ENCODE results near the gene ADTRP. TPM values are rescaled to one million over a fixed set of nuclear protein-coding genes. Genes with fewer than 3 reads are reported as not detected.

Gene ADTRP
- total and polyA plus RNA-seq, 10 of the 15 experiments (the other 5 are each of a cell fraction or from before 2014, with no cell fraction given): 0.10 to 2.6 (median 2.1) TPM

DNA sequence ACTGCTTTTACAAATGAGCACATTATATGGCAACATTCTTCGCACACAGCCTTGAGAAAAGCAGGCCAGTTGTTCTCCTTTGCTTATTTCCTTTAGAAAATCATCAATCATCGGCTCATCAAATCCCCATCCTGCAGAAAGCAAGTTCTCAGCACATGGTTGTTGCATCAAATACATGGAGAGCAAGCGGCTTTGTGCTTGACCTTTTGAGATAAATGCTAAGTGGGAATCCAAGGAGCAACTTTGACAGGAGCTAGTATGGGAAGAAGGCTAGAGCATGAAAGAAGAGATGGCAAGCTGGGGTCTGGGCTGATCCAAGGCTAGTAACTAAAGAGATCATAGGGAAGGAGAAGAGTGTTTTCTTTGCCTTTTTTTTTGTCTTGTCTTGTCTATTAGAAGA is 43.2 kb upstream of the ADTRP start:
- DNase-seq (ENCODE audit: low read depth, low spot score) (no peak), ATAC-seq (no peak), FAIRE-seq (no peak)
- Histone ChIP-seq H3K27ac (ENCODE audit: control insufficient read depth, insufficient read depth) (no peak overlapping the region), H3K79me2 (ENCODE audit: control insufficient read depth, insufficient read depth, low read length) (no peaks in the 10 kb centered on the region), H2AFZ (ENCODE audit: control insufficient read depth, low read depth, low read length) (no peak overlapping the region), H3K4me2 (ENCODE audit: control insufficient read depth, insufficient read depth) (no peak overlapping the region), H4K20me1 (ENCODE audit: control insufficient read depth, insufficient read depth) (no peaks in the 10 kb centered on the region), H3K4me3 (no peak overlapping the region), H3K9ac (ENCODE audit: control insufficient read depth, insufficient read depth, low read length) (no peak overlapping the region), H3K36me3 (ENCODE audit: control insufficient read depth in 2 of 2, insufficient read depth in 2 of 2, low read length in 1 of 2) (no peaks in the 10 kb centered on the region), H3K27me3 (replicated peaks in 1 of 2; ENCODE audit: control insufficient read depth in 2 of 2, insufficient read depth in 2 of 2, low read length in 1 of 2) (no peaks in the 10 kb centered on the region), H3K4me1 (ENCODE audit: control insufficient read depth, insufficient read depth, low read length) (peaks cover 20% of the 10 kb centered on the region), H3K9me3 (replicated peaks; ENCODE audit: control insufficient read depth, insufficient read depth, low read length) (peaks cover 3% of the 10 kb centered on the region)
- CTCF ChIA-PET: interaction anchor here (0.6 to 1.8 kb wide), 9 partner anchors 9 to 254 kb away, joined by 3 to 5 read pairs (median 3); no protein-coding TSS in a partner anchor
- WGBS (ENCODE audit: insufficient coverage, insufficient replicate concordance, low lambda C conversion rate, missing lambda C conversion rate): 85% methylated on average over 3 of the region's 3 CpGs
- intact Hi-C loops (cut with micrococcal nuclease; ENCODE audit: unreplicated experiment) (loop anchor here (10.0 kb wide), 1 partner anchor 463 kb away; no protein-coding TSS in a partner anchor), in situ Hi-C loops (cut with MboI) (no loop called here)
- RAD21 ChIA-PET (ENCODE audit: unreplicated experiment): interaction anchor here (0.7 to 8.9 kb wide), 15 partner anchors 13 to 514 kb away, joined by 3 to 93 read pairs (median 3); partner anchors contain the start of gene HIVEP1
- SMC1A ChIA-PET (ENCODE audit: uncharacterized antibody, unreplicated experiment): interaction anchor here (0.6 to 6.9 kb wide), 15 partner anchors 8 to 404 kb away, joined by 3 to 40 read pairs (median 4); no protein-coding TSS in a partner anchor
- BruUV-seq (replicated peaks): no TSS peak
- POLR2A ChIA-PET: interaction anchor here (0.6 to 1.4 kb wide), 3 partner anchors 36 to 288 kb away, joined by 3 read pairs; no protein-coding TSS in a partner anchor
- TF ChIP-seq, protein P1, sequence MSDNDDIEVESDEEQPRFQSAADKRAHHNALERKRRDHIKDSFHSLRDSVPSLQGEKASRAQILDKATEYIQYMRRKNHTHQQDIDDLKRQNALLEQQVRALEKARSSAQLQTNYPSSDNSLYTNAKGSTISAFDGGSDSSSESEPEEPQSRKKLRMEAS (IDR thresholded peaks at IDR 0.05; ENCODE audit: low read depth, low read length): no peak
- TF ChIP-seq NR2C1 (IDR thresholded peaks at IDR 0.05): no peak
- TF ChIP-seq TCF7 (IDR thresholded peaks at IDR 0.05; ENCODE audit: borderline replicate concordance): no peak
- no peak for TF ChIP-seq NR2C2 (IDR thresholded peaks at IDR 0.05; ENCODE audit: borderline replicate concordance, control insufficient read depth, insufficient read length, low read depth)
- TF ChIP-seq WRNIP1 (IDR thresholded peaks at IDR 0.05; ENCODE audit: borderline replicate concordance, low read depth, low read length): no peak
- no peak for TF ChIP-seq ATF3 (IDR thresholded peaks at IDR 0.05; ENCODE audit: borderline replicate concordance, extremely low read depth, low read depth, low read length)
- TF ChIP-seq TCF12 (IDR thresholded peaks at IDR 0.05; ENCODE audit: low read depth, low read length): no peak
- TF ChIP-seq RAD51 (IDR thresholded peaks at IDR 0.05): no peak
- no peak for TF ChIP-seq REST (IDR thresholded peaks at IDR 0.05; ENCODE audit: low read depth, low read length)
- TF ChIP-seq FOXM1 (IDR thresholded peaks at IDR 0.05; ENCODE audit: low read depth, low read length): no peak
- TF ChIP-seq HDAC6 (IDR thresholded peaks at IDR 0.05; ENCODE audit: unreplicated experiment): no peak
- TF ChIP-seq CREB1 (IDR thresholded peaks at IDR 0.05; ENCODE audit: low read depth): no peak
- TF ChIP-seq GABPA (IDR thresholded peaks at IDR 0.05; ENCODE audit: low read depth): no peak
- no peak for TF ChIP-seq KLF5 (IDR thresholded peaks at IDR 0.05; ENCODE audit: partially characterized antibody)
- no peak for TF ChIP-seq RCOR1 (conservative IDR thresholded peaks at IDR 0.05; ENCODE audit: low read depth, low read length)
- TF ChIP-seq FOS (IDR thresholded peaks at IDR 0.05; ENCODE audit: borderline replicate concordance, extremely low read depth, insufficient read length): no peak
- no peak for TF ChIP-seq ZBTB33 (IDR thresholded peaks at IDR 0.05)
- TF ChIP-seq EGR1 (IDR thresholded peaks at IDR 0.05; ENCODE audit: borderline replicate concordance in 1 of 2, low read depth in 2 of 2, low read length in 2 of 2): no peak
